T47D (cell line): Measurements from ENCODE around the gene MCAT.
"Not testable (repeated sequence)": the region's sequence is repeated elsewhere in the genome, so short reads cannot be mapped to it uniquely, and the experiment has no call there.

Experiments
- DNase-seq, 2 experiments: peaks; one replicate each; pipeline versions ENCODE4 v3.0.0 to v3.0.0-alpha.2; 2011 to 2012; ENCODE audit warnings: low read depth in 1 of 2, low spot score in 1 of 2
- JUND ChIP-seq: IDR thresholded peaks from 2 replicates; pipeline ENCODE4 v1.6.1; 2012; ENCODE audit warnings: low read depth
- in situ Hi-C: cut with HindIII; loops from 2 replicates; pipeline ENCODE4 v1.10.0; 2016; ENCODE audit warnings: low sequenced_read_pairs, low pct_unique_long_range_greater_than_20kb

MCAT gene

DNA sequence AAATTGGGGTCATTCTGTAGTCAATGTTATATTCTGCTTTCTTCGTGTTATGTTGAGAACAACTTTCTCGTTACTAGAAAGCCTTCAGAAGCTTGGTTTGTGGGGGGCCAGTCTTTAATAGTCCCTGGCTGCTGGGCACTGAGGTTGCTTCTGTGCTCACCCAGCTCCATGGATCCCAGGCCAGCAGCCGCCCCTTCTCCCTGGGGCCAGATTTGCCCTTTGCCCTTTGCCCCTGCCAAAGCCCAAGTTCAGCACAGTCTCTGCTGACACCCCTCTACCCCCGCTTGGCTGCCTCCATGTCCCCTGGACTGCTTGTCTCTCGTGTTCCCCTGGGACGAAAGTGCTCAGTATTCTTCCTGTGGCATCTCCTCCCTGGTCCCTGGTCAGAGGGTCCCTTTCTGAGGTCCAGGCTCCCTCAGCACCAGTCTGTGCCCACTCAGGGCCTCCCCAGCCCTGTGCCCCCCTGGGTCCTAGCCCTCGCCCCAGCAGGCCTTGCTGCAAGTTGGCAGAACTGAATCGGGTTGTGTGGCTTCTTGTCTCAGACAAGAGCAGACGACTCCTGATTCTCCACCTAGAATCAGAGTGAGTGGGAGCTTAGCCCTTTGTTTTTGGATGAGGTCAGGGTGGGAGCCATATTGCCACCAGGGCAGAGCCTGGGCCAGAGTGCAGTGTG is 14.8 kb upstream of the MCAT start:
- DNase-seq: no peak
- TF ChIP-seq JUND: no peak
- in situ Hi-C loops: no loop called here

DNA sequence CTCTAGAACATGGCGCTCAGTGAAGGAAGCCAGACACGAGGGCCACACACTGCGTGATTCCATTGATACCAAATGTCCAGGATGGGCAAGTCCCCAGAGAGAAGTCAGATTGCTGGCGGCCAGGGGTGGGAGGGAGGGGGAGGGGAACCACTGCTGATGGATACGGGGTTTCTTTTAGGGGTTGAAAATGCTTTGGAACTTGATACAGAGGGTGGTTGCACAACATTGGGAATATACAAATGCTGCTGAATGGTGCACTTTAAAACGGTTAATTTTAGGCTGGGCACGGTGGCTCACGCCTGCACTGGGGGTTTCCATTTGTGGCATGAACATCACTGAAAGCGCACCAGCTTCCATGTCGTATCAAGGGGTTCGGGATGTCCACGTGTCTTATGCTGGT is 13.2 kb upstream of the MCAT start:
- in situ Hi-C loops: no loop called here
- TF ChIP-seq JUND: no peak
- no peak for DNase-seq

DNA sequence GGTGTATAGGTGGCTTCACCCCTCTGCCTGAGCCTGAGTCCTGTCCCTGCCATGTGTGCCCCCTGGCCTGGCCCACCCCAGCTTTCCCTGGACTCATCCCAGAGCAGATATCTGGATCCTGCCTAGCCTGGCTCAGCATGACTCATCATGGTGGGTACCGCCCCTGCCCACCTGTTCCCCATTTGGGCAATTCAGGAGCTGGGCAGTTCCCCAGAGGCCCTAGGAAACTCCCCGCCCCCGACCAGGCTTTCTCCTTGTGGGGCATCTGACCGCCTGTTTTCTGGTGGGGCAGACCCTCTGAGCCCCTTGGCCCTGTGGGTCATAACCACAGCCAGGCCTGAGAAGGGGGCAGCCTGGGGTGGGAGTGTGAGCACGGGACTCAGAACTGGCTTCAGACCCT is 12.6 kb upstream of the MCAT start:
- in situ Hi-C loops: no loop called here
- DNase-seq: no peak
- no peak for TF ChIP-seq JUND

DNA sequence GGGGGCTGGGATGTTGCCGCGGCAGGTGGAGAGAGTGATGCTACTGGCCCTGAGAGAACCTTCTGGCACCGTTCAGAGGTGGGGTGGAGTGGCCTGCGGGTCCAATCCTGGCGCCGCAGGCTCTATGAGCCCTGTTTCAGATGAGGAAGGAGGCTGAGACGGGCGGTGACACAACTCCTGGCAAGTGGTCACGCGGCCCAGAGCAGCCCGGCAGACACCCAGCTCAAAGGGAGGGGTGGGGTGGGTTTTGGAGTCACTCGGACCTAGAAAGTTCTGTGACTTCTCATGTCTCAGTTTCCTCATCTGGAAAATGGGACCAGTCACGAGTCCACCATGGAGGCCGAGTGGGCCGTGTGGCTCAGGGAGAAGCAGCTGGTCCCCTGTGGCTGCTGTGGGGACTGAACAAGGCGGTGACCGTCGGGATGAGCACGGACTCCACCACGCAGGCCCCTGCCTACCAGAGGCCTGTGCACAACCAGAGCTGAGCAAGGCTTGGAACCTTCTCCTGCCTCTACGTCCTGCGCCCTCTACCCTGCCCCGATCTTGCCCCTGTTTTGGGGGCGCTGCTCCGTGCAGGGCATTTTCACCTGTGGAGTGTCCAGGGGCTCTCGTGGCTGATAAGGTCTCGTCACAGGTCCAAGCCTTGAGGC is 11.8 kb upstream of the MCAT start:
- no peak for DNase-seq
- TF ChIP-seq JUND: no peak
- in situ Hi-C loops: no loop called here

DNA sequence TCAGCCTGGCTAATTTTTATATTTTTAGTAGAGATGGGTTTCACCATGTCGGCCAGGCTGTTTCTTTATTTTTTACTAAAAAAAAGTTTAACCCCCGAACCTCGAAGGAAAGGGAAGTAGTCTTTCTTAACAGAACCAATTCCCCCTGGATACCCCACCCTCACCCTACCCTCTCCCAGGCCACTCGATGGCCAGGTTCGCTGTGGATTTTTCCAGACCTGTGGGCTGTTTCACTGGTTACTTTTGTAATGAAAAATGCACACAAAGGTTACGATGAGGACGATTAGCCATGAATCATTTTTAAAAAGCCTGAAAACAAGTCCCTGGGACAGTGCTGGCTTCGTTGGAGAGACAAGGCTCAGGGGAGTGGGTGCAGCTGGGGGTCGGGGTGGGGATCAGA is 10.7 kb upstream of the MCAT start:
- TF ChIP-seq JUND: no peak

DNA sequence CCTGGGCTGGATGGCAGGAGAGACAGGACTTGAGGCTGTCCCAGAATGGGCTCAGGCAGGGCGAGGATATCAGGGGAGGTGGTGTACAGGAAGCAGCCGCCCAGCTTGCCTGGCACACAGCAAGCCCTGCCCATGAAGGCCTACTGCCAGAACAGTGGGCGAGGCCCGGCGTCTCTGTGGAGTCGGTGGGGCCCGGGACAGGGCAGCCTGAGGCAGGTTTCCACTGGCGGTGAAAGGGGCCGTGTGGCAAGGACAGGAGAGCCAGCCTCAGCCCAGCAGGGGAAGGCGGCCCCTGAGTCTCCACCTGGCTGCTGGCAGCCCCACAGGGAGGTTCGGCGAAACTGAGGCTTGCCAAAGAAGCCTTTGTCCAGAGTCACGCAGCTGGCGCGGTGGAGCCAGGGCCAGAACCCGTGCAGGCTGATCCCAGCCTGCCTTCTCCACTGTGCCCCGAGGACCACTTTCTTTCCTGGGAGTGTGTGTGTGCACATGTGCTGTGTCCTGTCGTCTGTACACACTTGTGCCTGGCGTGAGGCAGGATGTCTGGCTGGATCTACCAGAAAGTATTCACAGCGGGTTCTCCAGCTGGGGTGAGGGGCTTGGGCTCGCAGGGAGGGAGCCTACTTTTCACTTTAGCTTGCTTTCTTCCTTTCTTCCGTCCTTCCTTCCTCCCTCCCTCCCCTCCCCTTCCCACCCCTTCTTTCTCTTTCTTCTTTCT is 9.3 kb upstream of the MCAT start:
- TF ChIP-seq JUND: no peak
- DNase-seq: peak; percentile 46 to 47
- in situ Hi-C loops: no loop called here

More for the DNA sequence above, 10.7 kb upstream of the MCAT start:
- in situ Hi-C loops: no loop called here
- DNase-seq: no peak

DNA sequence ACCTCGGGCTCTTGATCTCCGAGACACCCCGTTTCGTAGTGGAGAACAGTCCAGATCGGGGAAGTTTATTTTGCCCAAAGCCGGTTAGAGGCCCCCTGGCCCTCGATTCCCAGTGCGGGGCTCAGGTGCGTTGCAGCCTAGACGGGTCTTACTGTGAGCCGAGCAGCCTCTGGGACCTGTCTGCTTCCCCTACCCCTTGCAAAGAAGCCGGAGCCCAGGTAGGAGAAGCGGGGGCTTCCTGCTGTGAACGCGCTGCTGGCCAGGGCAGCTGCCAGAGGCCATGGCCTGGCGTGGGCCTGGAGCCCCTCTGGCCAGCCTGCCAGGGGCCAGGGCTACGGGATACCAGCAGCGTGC is 8.8 kb upstream of the MCAT start:
- in situ Hi-C loops: no loop called here
- TF ChIP-seq JUND: no peak
- no peak for DNase-seq

DNA sequence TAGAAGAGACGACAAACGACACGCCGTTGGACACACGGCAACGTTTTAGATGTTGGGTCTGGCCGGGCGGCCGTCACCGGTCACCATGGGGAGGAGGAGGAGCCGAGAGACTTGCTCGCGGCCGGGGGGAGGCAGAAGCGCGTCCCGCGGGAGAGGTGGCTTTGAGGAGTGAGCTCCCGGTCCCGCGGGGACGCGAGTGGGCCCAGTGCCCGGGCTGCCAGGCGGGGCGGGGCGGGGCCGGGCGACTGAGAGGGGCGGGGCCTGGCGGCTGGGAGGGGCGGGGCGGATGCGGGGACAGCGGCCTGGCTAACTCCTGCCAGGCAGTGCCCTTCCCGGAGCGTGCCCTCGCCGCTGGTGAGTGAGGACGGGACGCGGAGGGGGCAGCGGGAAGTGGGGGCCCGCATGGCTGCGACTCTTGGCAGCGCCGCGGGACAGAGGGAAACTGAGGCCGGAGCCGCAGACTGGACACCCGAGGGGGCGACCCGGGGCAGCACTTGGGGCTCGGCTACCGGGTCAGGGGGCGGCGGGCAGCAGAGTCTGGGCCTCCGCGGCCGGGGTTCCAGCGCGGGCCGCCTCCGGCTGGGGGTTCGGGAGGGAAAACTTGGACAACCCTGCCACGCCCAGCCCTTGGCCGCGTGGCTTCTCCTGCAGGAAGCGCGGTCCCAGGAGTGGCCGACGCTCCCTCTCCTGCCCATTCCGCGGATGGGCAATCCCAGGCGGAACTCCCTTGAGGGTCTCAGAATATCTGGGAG is 8.2 kb upstream of the MCAT start, which contains the start of gene TSPO:
Gene TSPO (plus strand): TSS at position 309 of the 752 bp plus-strand sequence. CDS start 7,680 bp downstream, outside the sequence.
- DNase-seq: peak; percentile 53 to 77
- TF ChIP-seq JUND: no peak
- in situ Hi-C loops: no loop called here

DNA sequence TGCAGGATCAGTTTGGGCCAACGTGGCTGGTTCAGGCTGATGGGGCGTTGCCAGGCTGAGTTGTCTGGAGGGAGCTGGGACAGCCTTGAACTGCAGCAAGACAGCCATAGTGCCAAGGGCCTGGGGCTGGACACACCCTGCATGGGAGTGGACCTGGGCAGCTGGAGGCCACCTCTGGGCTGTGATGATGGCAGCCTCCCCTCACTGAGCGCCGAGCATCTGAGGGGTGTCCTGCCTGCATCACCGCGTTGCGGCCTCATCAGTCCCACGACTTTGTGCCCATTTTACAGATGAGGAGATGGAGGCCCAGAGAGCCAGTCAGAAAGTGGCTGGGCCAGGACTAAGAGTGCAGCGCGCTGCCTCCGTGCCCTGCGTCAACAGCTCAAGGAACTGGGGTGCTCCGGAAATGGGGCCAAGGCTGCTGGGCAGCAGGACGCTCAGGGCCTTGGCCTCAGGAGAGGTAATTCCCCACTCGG is 7.6 kb upstream of the MCAT start:
- DNase-seq: no peak
- in situ Hi-C loops: no loop called here
- no peak for TF ChIP-seq JUND

DNA sequence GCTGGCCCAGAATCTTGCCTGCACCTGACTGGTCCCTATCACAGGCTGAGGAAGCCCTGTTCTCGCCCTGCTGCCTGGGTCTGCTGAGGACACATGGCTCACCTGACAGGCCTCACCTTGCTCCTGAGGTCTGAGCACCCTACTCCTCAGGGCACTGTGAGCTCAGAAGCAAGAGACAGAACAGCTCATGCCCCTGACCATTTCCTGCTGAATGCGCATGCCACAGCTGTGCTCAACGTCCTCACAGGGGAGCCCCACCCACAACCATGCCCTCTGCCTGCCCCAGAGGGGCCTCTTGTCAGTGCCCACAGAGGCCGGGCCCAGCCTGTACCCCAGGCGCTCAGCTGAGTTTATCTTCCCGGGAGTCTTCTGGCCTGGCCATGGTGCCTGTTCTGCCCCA is 5.4 kb upstream of the MCAT start:
- no peak for TF ChIP-seq JUND
- in situ Hi-C loops: no loop called here
- no peak for DNase-seq

DNA sequence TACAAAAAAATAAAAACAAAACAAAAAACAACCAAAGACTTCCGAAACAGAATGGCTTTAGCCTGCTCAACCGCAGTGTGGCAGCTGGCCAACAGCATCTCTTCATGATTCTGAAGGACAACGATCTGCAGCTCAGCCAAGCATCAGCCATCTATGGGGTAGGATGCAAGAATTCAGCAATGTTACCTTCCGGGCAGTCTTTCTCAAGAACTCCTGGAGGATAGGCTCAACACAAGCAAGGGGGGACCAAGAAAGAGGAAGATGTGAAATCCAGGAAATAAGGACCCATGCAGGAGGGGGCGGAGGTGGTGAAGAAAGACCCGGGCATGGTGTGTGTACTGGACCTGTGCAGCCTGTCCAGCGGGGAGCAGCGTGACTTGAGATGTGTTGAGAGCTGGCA is 4.6 kb upstream of the MCAT start:
- in situ Hi-C loops: no loop called here
- TF ChIP-seq JUND: no peak
- no peak for DNase-seq

DNA sequence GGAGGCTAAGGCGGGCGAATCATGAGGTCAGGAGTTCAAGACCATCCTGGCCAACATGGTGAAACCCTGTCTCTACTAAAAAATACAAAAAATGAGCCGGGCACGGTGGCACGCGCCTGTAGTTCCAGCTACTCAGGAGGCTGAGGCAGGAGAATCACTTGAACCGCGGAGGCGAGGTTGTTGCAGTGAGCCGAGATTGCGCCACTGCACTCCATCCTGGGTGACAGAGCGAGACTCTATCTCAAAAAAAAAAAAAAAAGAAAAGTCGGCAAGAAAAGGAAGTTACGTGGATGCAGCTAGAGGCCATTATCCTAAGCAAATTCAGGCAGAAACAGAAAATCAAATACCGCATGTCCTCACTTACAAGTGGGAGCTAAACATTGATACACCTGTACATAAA is 3.1 kb upstream of the MCAT start:
- in situ Hi-C loops, DNase-seq: not testable (repeated sequence)

DNA sequence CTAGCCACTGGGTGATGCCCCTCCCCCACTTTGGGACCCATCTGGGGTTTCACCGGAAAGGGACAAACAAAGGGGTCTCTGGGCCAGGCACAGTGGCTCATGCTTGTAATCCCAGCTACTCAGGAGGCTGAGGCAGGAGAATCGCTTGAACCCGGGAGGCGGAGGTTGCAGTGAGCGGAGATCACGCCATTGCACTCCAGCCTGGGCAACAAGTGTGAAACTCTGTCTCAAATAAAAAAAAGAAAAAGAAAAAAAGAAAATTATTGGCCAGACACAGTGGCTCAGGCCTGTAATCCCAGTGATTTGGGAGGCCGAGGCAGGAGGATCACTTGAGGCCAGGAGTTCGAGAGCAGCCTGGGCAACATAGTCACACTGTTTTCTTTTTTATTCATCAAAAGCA is 2.2 kb upstream of the MCAT start:
- DNase-seq, in situ Hi-C loops: not testable (repeated sequence)
